ENCODE data around the gene ZRANB1.

ZRANB1 gene

DNA sequence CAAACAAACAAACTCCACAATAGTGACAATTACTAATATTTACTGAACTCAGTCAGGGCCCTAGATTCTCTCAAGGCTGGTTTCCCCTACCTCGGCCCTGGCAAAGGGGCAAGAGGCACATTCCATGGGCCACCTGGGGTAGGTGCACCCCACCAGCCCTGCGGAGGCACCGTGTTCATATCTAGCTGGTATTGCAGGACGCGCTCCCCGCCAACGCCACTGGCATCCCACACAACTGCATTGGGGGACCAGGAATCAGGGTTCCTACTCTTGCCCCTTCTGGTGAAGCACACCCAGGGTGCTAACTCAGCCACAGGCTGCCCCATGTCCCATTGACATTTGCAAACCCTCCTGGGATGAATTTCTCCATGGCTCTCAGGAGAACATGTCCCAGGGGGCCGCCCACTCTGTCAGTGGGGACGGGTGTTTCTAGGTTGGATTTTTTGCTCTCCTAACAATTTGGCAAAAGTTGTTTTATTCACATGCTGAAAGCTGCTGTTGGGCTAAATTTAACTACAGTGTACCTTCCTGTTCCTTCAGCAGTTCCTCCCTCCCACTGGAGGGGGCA lies 76.7 kb downstream of the ZRANB1 start:
- DNase-seq (ENCODE audit: low spot score) = no peak

- no peak for DNase-seq (ENCODE audit: low spot score)
Observed at GRCh38 chr10:125020386-125020785, 78.5 kb downstream of the ZRANB1 start.

GRCh38 chr10:125020871-125021270 lies 78.9 kb downstream of the ZRANB1 start:
- no peak for DNase-seq (ENCODE audit: low spot score)

- DNase-seq (ENCODE audit: low spot score) = no peak
Observed at GRCh38 chr10:125021686-125022344, 79.9 kb downstream of the ZRANB1 start.

GRCh38 chr10:125022671-125023070 lies 80.7 kb downstream of the ZRANB1 start:
- no peak for DNase-seq (ENCODE audit: low spot score)

DNA sequence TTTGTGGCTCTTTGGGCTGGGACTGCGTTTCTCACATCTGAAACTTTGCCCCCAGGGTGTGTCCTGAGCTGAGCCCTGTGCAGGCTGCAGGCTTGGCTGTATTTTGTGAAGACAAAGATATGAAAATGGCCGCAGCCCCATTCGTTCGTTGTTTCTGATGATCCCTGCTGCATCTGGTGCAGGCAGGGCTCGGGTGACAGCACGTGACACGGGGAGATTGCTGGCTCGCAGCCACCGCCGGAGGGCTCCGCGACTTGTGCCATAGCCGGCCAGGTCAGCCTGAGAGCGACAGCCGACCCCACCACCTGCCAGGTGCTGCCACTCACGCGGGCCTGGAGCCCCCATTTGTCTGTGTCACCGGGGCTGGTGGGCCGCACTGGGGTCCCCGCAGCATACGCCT lies 81.3 kb downstream of the ZRANB1 start:
- no peak for DNase-seq (ENCODE audit: low spot score)

DNA sequence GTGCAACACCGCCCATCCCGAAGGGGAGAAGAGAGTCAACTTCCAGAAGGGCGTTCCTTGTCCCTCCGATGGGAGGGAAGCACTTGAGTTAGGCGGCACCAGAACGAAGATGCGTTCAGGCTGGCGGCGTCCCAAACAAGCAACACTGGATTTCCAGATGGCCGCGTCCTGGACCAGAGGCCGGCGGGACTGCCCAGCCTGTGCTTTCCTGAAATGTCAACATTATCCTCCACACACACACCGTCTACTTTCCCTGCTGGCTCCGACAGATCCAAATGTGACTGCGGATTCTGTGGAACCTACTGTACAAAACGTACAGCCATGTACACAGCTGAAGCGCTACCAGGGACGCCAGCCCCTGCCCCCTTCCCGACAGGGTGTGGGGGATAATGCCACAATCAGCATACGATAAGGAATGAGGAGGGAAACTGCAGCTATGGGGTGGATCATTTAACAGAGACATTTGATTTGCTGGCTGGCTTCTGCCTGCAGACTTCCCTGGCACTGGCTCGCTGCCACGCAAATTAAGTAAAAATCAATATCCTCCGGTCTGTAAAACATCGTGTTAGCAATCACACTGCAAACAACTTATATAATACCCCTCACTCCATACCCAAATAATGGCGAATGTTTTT lies 82.1 kb downstream of the ZRANB1 start:
- peak; percentile 49 for DNase-seq (ENCODE audit: low spot score)

DNA sequence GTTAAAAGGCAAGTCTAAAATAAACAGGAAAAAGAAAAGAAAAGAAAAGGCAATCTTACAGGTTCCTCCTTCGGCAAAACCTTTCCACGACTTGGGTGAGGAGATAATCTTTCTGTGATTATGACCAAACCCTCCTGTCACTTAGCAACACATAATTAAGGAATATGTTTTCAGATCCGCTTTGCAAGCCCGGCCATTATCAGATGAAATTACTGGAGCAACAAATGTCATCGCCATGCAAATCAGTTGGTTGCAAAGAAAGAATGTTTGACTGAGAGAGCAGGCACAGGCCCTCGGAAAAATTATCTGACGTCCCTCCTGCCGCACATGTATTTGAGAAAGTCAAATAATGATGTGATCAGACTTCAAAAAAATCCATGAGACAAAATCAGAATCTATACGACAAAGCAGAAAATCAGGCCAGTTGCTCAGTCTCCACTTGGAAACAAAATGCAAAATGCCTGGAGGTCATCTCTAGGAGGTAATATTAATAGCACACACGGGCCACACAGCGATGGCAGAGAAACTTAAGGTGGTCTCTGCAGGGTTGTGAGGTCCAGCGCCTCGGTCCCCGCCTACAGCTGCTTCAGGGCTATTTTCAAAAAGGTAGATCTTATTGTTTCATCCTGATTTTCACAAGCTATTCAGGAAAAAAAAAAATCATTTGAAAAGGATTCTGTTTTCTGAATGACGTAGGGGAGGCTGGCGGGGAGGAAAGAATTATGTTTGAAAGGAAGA lies 82.7 kb downstream of the ZRANB1 start:
- no peak for DNase-seq (ENCODE audit: low spot score)

DNA sequence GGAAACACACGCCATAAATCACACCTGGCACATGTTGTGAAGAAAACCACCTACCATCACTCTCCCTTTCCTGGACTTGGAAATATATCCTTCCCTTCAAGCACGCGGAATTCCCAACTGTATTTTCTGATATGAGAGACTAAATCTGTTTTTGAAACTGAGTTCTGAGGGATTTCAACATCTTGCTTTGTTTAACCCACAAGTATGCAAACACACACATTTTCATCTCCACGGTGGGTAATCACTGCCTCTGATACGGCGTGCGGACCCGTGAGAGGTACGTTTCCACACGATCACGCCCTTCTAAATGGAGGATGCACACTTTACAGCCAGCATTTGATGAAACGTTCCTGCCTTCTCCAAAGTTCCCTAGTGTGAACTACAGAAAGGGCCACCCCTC lies 83.4 kb downstream of the ZRANB1 start:
- DNase-seq (ENCODE audit: low spot score) = no peak

GRCh38 chr10:125026036-125026931 lies 84.4 kb downstream of the ZRANB1 start:
- no peak for DNase-seq (ENCODE audit: low spot score)

- no peak for DNase-seq (ENCODE audit: low spot score)
Observed at GRCh38 chr10:125026974-125027735, 85.2 kb downstream of the ZRANB1 start.

- DNase-seq (ENCODE audit: low spot score) = peak; percentile 59
Observed at GRCh38 chr10:125027871-125028869, 86.2 kb downstream of the ZRANB1 start.

DNA sequence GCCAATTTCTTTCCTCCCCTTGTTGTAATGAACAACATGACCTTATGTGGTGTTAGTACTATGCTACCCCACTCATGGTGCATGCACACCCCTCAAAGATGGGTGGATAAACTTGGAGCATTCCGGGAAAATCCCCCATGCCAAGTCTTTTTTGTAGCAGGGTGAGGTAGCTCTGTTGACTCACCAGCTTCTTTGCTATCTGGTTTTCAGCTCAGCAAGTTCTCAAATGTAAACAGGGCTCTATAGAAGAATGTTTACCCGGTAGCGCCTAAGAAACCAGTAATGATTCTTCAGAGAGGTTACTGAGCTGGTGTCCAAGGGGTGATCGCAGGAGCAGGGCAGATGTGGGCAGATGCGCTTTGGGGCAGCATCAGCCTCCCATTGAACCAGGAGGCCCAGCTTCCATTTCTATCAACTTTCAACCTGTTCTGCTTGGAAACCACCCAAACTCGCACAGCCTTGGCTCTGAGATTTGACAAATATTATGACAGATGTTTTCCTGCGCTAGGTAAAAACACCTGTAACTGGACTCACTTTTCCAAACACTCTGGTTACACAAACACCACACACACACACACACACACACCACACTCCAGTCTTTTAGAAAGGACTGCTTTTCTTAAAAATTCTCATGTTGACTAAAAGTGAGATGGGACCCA lies 87.8 kb downstream of the ZRANB1 start:
- DNase-seq (ENCODE audit: low spot score) = no peak

DNA sequence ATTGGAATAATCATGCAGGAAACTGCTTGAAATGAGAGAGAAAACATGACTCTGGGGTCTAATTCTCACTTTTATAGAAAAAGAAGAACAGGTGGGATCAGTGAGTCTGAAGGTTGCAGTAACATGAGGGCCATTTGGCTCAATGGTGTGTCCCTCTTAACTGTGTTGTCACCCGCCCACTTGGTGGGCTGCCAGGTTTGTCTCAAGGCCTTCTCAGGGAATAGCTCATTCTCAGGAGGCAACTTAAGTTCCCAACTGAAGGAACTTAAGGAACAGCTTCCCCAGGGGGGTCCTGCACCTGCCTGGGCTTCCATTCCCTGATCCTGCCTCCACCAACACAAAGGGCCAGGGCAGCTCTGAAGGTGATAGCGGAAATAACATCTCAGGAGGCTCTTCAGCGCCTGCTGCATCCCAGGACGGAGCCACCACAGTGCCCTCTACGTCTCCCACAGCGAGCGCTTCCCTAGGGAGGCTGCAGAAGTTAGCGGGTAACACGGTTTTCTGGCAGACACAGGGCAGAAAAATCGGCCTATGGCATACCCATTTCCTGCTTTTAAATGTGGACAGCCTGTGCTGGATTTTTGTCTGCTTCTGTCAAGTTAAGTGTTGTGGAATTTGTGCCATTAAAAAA lies 88.8 kb downstream of the ZRANB1 start:
- DNase-seq (ENCODE audit: low spot score) = no peak

DNA sequence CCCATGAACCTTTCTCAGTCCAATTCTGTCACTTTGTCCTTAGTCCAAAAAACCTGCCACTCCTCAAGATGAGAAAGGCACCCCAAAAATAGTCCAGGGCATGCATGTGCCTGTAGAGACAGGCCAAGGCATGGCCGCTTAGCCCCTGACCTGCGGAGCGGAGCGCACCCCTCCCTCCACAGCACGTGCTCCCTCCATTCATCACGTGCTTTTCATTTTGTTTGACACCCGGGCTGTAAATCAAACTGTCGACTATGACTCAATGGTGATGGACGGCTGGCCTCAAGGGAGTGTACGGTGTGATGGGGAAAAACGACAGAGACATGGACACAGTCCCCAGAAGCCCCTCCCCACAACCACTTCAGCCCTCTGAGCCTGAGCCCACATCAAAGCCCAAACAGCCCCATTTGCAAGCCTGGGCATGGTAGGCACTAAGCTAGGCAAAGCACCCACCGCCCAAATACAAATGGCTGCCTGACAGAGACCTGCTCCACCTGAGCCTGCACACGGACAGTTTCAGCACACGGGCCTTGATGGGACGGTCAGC lies 90.6 kb downstream of the ZRANB1 start:
- no peak for DNase-seq (ENCODE audit: low spot score)

DNA sequence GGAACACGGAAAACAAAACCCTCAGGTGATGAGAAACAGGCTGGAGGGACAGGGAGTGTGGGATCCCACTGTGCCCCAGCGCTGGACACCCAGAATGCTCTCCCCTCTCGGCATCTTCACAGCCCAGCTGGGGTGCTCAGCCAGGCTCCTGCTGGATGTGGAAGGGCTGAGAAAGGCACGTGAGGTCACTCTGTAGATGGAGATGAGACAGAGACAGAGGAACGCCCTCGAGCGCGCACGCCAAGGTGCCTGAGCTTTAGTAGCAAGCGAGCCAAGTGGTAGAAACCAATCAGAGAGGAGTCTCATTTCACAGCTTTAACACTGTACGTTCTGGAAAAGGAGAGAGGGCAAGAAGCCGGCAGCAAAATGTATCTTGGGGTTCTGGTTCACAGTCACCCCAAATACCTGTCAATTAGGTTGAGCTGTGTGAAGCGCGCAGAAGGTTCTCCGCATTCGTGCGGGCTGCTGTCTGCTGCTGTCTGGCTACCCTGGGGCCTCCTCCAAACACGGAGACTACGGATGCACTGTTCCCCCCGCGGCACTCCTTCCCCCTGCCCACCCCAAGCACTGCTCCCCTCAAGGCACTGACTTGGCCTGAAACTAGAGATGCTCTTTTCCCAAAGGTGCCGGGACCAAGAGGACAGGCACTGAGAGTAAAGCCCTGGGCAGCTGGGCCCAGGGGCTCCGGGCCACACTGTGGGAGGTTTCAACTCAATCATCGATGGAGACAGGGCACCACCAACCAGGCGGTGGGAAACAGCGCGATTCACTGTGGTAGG lies 91.4 kb downstream of the ZRANB1 start:
- DNase-seq (ENCODE audit: low spot score) = no peak

- no peak for DNase-seq (ENCODE audit: low spot score)
Observed at GRCh38 chr10:125034675-125035074, 92.8 kb downstream of the ZRANB1 start.

DNA sequence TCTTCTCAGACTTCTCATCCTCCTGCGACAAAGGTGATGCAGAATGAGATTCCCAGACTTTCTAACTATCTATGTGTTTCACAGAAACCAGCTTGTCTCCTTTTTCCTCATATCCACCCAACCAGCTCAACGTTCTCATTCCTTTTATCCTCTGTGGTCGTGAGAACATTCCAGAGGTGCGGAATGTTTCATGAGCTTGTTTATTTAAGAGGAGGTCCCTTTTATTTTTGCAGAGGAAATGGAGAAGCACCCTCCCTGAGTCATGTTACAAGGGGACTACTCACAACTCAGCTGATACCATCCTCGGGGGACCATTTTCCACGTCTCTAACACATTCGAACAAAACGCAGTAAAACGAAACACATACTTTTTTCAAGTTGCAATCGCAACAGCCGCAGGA lies 93.2 kb downstream of the ZRANB1 start:
- peak; percentile 75 for DNase-seq (ENCODE audit: low spot score)

All from AG08395 (cell line).